Liver (tissue), 9 donors: ENCODE measurements around the gene TTC3. TPM values are rescaled to one million over a fixed set of nuclear protein-coding genes. Genes with fewer than 3 reads are reported as not detected.

Source experiments
- DNase-seq: peaks from one replicate; pipeline ENCODE4 v3.0.0-alpha.2; 2017; ENCODE audit warnings: low spot score
- H3K27ac ChIP-seq, 2 donors: one replicate each; pipeline ENCODE4 v1.7.0; 2013; ENCODE audit warnings: inconsistent platforms in 2 of 2, low read length in 2 of 2, control low read depth in 1 of 2, low read depth in 1 of 2, mild to moderate bottlenecking in 1 of 2
- H3K27me3 ChIP-seq, 4 donors: one replicate each; pipeline versions ENCODE4 v1.6.1 to v1.7.0; 2013; ENCODE audit warnings: low read length in 3 of 4, inconsistent platforms in 1 of 4, mild to moderate bottlenecking in 1 of 4, moderate library complexity in 1 of 4; ENCODE audit not compliant: control insufficient read depth in 4 of 4, insufficient read depth in 4 of 4
- H3K36me3 ChIP-seq, 4 donors: one replicate each; pipeline versions ENCODE4 v1.6.1 to v1.7.0; 2013; ENCODE audit warnings: low read length in 3 of 4, mild to moderate bottlenecking in 3 of 4, low read depth in 1 of 4, moderate library complexity in 1 of 4; ENCODE audit not compliant: control insufficient read depth in 4 of 4, insufficient read depth in 3 of 4
- H3K4me1 ChIP-seq, 4 donors: one replicate each; pipeline versions ENCODE4 v1.6.1 to v1.7.0; 2013; ENCODE audit warnings: low read length in 3 of 4, mild to moderate bottlenecking in 3 of 4, moderate library complexity in 1 of 4; ENCODE audit not compliant: control insufficient read depth in 4 of 4, insufficient read depth in 4 of 4
- H3K4me3 ChIP-seq, 3 donors: one replicate each; pipeline versions ENCODE4 v1.6.1 to v1.7.0; 2013; ENCODE audit warnings: low read length in 3 of 3, control low read depth in 1 of 3, low read depth in 1 of 3, mild to moderate bottlenecking in 1 of 3
- H3K9ac ChIP-seq, 2 donors: one replicate each; pipeline ENCODE4 v1.7.0; 2013; ENCODE audit warnings: low read length in 2 of 2, mild to moderate bottlenecking in 2 of 2, moderate library complexity in 2 of 2, control low read depth in 1 of 2, low read depth in 1 of 2
- H3K9me3 ChIP-seq, 4 donors: one replicate each; pipeline versions ENCODE4 v1.6.1 to v1.7.0; 2013; ENCODE audit warnings: low read length in 3 of 4; ENCODE audit not compliant: control insufficient read depth in 4 of 4
- EGR1 ChIP-seq, 2 donors: IDR thresholded peaks; 2 replicates each; pipeline ENCODE4 v1.6.1; 2016 to 2018; ENCODE audit warnings: antibody characterized with exemption in 2 of 2, low read depth in 2 of 2
- FOXA1 ChIP-seq: IDR thresholded peaks from 2 replicates; pipeline ENCODE4 v1.6.1; 2016; ENCODE audit warnings: antibody characterized with exemption
- FOXA2 ChIP-seq: IDR thresholded peaks from 2 replicates; pipeline ENCODE4 v1.6.1; 2016; ENCODE audit warnings: antibody characterized with exemption
- HNF4A ChIP-seq, 2 donors: conservative IDR thresholded peaks; 2 replicates each; pipeline ENCODE4 v1.6.1; 2016; ENCODE audit warnings: antibody characterized with exemption in 2 of 2, mild to moderate bottlenecking in 2 of 2
- HNF4G ChIP-seq: IDR thresholded peaks from 2 replicates; pipeline ENCODE4 v1.6.1; 2016; ENCODE audit warnings: antibody characterized with exemption
- JUND ChIP-seq, 2 donors: IDR thresholded peaks; 2 replicates each; pipeline ENCODE4 v1.6.1; 2016; ENCODE audit warnings: antibody characterized with exemption in 2 of 2
- MAX ChIP-seq: IDR thresholded peaks from 2 replicates; pipeline ENCODE4 v1.6.1; 2016; ENCODE audit warnings: antibody characterized with exemption
- NR2F2 ChIP-seq: IDR thresholded peaks from 2 replicates; pipeline ENCODE4 v1.6.1; 2016; ENCODE audit warnings: antibody characterized with exemption
- RXRA ChIP-seq, 2 donors: IDR thresholded peaks; 2 replicates each; pipeline ENCODE4 v1.6.1; 2017 to 2018; ENCODE audit warnings: antibody characterized with exemption in 2 of 2, mild to moderate bottlenecking in 1 of 2
- SP1 ChIP-seq: IDR thresholded peaks from 2 replicates; pipeline ENCODE4 v1.6.1; 2018; ENCODE audit warnings: antibody characterized with exemption, mild to moderate bottlenecking
- TAF1 ChIP-seq: conservative IDR thresholded peaks from 2 replicates; pipeline ENCODE4 v1.6.1; 2016; ENCODE audit warnings: antibody characterized with exemption, mild to moderate bottlenecking
- YY1 ChIP-seq: IDR thresholded peaks from 2 replicates; pipeline ENCODE4 v1.6.1; 2016; ENCODE audit warnings: antibody characterized with exemption, mild to moderate bottlenecking
- ZBTB33 ChIP-seq: IDR thresholded peaks from 2 replicates; pipeline ENCODE4 v1.6.1; 2016; ENCODE audit warnings: antibody characterized with exemption
- WGBS: extraction: QIAGEN DNeasy Blood & Tissue Kit; methylation state at CpG from one replicate; pipeline ENCODE4 v1.1.7; 2013; 5-methylcytosine and 5-hydroxymethylcytosine counted together
- polyA plus RNA-seq, 2 donors: library from polyadenylated mRNA; stranded (reverse) in 1 of 2; unstranded in 1 of 2; fragments of 200-250 nt in 1 of 2; fragments of >200 nt in 1 of 2; fragmentation: Nextera tagmentation in 1 of 2; extraction: Ambion mirVana in 1 of 2; gene quantifications; one replicate each; pipeline versions ENCODE4 v1.2.1 to v1.2.3, GENCODE V29; 2013 to 2015
- total RNA-seq, 2 donors: library from RNA; depleted of rRNA; stranded (reverse); fragments of >200 nt; gene quantifications; one replicate each; pipeline ENCODE4 v1.2.3, GENCODE V29; 2014
- TF ChIP-seq, protein P1 (sequence below): IDR thresholded peaks from 2 replicates; pipeline ENCODE4 v1.6.1; 2016; ENCODE audit warnings: antibody characterized with exemption, mild to moderate bottlenecking
- TF ChIP-seq, protein P2 (sequence below): fragments of 150-350 bp; IDR thresholded peaks from 2 replicates; pipeline ENCODE4 v1.5.1; 2017; ENCODE audit warnings: improper control_type of control experiment, low read depth, low read length; ENCODE audit not compliant: missing input control
- donor health status: healthy.
- donor health status: healthy.
- donor health status: healthy.
- donor health status: healthy.
- donor health status: healthy.

TTC3 gene
- total and polyA plus RNA-seq, 4 donors: 27.2 to 96.1 (median 57.2) TPM

- H3K4me1 ChIP-seq: peaks cover 0 to 2% (median 0%) of the 10 kb centered on the region in 4 donors
- no peak overlapping the region for H3K27ac ChIP-seq
- peaks cover 0 to 3% (median 1%) of the 10 kb centered on the region in 4 donors for H3K36me3 ChIP-seq
- no peak overlapping the region for H3K4me3 ChIP-seq
- TF ChIP-seq MAX (no peak), TAF1 (no peak), RXRA (IDR thresholded peaks at IDR 0.05) (no peak), EGR1 (IDR thresholded peaks at IDR 0.05; ENCODE audit: low read depth in 2 of 2) (no peak), YY1 (no peak), NR2F2 (no peak), SP1 (no peak), HNF4A (conservative IDR thresholded peaks at IDR 0.05) (no peak)
- H3K9ac ChIP-seq: no peak overlapping the region
- no peak for DNase-seq
- 97% methylated on average over 6 of the region's 6 CpGs for WGBS
- H3K9me3 ChIP-seq: no peaks in the 10 kb centered on the region
- no peaks in the 10 kb centered on the region for H3K27me3 ChIP-seq
These were observed 170.9 kb downstream of the TTC3 start for GRCh38 chr21:37243961-37244360.

DNA sequence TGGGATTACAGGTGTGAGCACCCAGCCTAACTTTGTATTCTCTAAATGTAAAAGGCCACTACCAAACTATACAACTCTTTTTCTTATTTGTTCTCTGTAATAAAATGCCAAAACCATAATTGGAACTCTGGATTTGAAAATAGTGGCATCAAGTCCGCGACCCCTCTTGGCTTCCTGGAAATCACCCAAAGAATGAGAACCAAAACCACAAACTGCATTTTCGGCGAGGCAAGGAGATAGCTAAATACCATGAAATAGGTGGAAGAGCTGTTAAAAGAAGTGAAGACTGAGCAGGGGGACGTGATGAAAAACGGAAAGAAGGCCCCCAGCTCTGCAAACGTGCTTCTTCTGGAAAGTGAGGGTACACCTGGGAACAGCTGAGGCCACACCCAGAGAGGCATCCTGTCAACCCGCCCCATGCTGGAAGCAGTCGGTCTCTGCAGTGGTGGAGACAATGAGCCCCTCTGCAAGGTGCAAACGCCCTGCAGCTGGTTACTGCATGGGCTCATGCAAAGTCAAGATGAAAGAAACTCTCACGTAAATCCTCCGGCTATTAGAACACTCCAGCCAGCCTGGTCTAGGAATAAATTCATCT lies 171.5 kb downstream of the TTC3 start:
- H3K4me1 ChIP-seq: peaks cover 0 to 2% (median 0%) of the 10 kb centered on the region in 4 donors
- TF ChIP-seq NR2F2: no peak
- no peak for TF ChIP-seq MAX
- TF ChIP-seq ZBTB33: no peak
- TF ChIP-seq JUND (IDR thresholded peaks at IDR 0.05): no peak
- no peak for TF ChIP-seq RXRA (IDR thresholded peaks at IDR 0.05)
- TF ChIP-seq HNF4G: no peak
- no peak for DNase-seq

DNA sequence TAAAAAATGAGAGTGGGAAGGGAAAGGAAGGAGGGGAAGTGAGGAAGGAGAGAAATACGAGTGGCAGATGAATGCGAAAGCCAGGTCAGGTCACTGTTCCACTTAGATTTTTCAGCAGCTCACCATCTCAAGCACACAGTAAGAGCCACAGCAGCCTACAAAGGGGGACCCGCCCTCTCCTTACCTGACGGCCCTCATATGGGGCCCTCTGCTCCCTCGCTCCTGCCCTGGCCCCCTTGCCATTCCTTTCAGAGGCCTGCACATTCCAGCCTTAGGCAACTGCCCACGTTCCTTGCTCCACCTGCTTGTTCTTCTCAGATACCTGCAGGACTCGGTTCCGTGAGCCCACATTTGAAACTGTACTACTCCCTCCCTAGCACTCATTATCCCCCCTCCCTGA lies 172.1 kb downstream of the TTC3 start:
- H3K27ac ChIP-seq: no peak overlapping the region
- H3K4me3 ChIP-seq: no peak overlapping the region
- no peak for TF ChIP-seq EGR1 (IDR thresholded peaks at IDR 0.05; ENCODE audit: low read depth in 2 of 2)
- no peak for TF ChIP-seq FOXA1
- no peak for TF ChIP-seq MAX
- TF ChIP-seq, protein P1, sequence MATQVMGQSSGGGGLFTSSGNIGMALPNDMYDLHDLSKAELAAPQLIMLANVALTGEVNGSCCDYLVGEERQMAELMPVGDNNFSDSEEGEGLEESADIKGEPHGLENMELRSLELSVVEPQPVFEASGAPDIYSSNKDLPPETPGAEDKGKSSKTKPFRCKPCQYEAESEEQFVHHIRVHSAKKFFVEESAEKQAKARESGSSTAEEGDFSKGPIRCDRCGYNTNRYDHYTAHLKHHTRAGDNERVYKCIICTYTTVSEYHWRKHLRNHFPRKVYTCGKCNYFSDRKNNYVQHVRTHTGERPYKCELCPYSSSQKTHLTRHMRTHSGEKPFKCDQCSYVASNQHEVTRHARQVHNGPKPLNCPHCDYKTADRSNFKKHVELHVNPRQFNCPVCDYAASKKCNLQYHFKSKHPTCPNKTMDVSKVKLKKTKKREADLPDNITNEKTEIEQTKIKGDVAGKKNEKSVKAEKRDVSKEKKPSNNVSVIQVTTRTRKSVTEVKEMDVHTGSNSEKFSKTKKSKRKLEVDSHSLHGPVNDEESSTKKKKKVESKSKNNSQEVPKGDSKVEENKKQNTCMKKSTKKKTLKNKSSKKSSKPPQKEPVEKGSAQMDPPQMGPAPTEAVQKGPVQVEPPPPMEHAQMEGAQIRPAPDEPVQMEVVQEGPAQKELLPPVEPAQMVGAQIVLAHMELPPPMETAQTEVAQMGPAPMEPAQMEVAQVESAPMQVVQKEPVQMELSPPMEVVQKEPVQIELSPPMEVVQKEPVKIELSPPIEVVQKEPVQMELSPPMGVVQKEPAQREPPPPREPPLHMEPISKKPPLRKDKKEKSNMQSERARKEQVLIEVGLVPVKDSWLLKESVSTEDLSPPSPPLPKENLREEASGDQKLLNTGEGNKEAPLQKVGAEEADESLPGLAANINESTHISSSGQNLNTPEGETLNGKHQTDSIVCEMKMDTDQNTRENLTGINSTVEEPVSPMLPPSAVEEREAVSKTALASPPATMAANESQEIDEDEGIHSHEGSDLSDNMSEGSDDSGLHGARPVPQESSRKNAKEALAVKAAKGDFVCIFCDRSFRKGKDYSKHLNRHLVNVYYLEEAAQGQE: no peak
- TF ChIP-seq FOXA2: no peak
- TF ChIP-seq RXRA (IDR thresholded peaks at IDR 0.05): no peak
- TF ChIP-seq, protein P2, sequence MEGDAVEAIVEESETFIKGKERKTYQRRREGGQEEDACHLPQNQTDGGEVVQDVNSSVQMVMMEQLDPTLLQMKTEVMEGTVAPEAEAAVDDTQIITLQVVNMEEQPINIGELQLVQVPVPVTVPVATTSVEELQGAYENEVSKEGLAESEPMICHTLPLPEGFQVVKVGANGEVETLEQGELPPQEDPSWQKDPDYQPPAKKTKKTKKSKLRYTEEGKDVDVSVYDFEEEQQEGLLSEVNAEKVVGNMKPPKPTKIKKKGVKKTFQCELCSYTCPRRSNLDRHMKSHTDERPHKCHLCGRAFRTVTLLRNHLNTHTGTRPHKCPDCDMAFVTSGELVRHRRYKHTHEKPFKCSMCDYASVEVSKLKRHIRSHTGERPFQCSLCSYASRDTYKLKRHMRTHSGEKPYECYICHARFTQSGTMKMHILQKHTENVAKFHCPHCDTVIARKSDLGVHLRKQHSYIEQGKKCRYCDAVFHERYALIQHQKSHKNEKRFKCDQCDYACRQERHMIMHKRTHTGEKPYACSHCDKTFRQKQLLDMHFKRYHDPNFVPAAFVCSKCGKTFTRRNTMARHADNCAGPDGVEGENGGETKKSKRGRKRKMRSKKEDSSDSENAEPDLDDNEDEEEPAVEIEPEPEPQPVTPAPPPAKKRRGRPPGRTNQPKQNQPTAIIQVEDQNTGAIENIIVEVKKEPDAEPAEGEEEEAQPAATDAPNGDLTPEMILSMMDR: no peak
- H3K4me1 ChIP-seq: peaks cover 0 to 2% (median 0%) of the 10 kb centered on the region in 4 donors
- no peaks in the 10 kb centered on the region for H3K36me3 ChIP-seq
- no peak for DNase-seq
- WGBS: 96% methylated on average over 8 of the region's 8 CpGs
- H3K27me3 ChIP-seq: no peaks in the 10 kb centered on the region
- H3K9me3 ChIP-seq: no peaks in the 10 kb centered on the region
- no peak overlapping the region for H3K9ac ChIP-seq

More for the DNA sequence above, 171.5 kb downstream of the TTC3 start:
- Histone ChIP-seq H3K36me3 (no peaks in the 10 kb centered on the region), H3K27me3 (no peaks in the 10 kb centered on the region), H3K4me3 (no peak overlapping the region), H3K27ac (no peak overlapping the region), H3K9me3 (no peaks in the 10 kb centered on the region), H3K9ac (no peak overlapping the region)
- WGBS: 83% methylated on average over 12 of the region's 12 CpGs
